Left forelimb (tissue), 1 donor: Measurements from ENCODE around the gene NDUFC1.
"Not testable (repeated sequence)": the region's sequence is repeated elsewhere in the genome, so short reads cannot be mapped to it uniquely, and the experiment has no call there.

ENCODE experiments used
- DNase-seq: peaks from one replicate; pipeline ENCODE4 v3.0.0-alpha.2; 2018; ENCODE audit warnings: low spot score

NDUFC1 gene

DNA sequence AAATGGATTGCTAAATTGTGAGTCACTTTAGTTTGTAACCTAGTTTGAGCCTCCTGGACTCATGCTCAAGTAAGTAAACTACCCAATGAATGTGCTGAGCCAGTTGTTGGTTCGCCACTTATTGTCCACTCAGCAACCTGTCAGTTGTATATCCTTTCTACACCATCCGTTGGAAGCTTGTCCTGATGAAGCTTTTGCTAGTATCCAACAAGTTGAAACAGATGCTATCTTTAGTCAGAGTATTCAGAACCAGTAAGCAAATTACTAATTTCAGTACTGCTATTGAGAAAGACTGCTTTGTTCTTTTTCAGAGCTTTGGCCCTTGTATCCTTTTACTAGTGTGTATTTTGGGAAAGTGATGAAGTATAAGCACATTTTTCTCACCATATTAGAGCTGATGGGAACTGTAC is 5.3 kb downstream of the NDUFC1 start:
- no peak for DNase-seq

GRCh38 chr4:139295942-139296299 is 6.4 kb downstream of the NDUFC1 start:
- DNase-seq = no peak

DNA sequence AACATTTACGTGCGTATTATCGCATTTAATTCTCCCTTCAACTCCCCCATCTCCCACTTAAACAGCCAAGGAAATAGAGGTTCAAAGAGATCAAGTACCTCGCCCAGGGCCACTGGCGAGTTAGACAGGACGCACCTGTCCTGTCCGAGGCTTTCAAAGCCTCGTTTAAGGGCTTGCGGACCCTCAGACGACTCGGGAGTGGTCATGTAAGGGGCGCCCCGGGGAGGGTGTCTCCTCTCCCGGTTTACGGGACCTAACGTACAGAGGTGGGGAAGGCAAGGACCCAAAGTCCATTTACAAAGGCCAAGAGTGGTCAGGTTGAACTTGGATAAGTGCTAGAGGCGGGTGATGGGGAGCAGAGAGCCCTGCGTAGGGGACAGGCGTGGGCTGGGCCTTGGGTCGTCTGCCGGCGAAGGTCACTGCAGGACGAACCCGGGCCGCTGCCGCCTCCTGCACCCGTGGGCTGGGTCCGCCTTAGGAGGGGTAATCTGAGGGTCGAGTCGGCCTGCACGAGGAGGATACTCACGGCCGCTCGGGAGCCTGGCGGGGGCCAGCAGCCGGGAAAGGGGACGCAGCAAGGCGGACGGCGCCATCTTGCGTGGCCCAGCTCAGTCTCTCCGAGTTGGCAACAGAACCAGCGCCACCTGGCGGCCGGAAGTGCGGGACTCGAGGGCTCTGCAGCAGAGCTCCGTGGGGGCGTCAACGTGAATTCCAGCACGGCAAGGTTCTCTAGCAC is 6.9 kb downstream of the NDUFC1 start:
- DNase-seq = peak; percentile 98

GRCh38 chr4:139286186-139286698 is 16.0 kb downstream of the NDUFC1 start:
- no peak for DNase-seq

DNA sequence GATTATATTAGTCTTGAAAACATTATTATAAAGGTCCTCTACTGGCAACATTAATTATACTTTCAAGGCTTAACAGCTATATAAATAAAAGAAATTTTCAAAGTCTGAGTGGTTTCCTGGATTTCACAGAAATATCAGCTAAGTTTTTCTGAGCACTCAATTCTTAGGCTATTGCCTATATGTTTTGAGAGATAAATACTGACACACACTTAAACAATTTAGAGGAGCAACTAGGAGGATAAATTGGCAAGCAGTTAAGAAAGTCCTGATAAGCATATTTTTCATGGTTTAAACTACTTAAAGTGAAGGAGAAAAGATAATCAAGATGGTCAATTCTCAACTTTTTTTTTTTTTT is 19.6 kb downstream of the NDUFC1 start:
- DNase-seq = no peak

DNA sequence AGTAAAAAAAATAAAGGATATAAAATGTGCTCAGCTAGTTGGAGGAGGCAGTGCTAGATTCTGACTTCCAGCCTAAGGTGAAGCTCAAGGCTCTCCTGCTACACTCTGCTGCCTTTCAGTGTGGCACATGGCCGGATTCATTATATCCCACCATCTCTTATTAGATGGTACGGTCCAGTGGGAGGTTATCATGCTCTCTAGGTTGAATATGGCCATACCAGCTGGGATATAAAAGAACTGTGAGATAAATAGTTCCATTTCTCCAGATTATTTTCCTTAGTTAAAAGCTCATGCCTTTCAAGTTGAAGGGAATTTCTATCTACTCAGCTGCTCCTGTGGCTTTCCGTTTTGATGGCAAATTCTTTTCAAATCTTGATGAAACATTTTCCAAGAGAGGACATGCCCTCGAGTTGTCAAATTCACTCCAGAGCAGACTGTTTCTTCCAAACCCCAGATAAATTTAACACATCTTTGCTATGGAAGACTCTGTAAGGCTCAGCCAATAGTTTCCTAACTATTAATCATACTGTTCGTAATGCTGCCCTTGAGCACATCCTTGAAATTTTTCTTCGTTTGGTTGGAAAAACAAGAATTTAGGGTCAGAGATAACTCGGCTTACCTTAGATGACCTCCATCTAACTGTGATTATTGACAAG is 20.1 kb downstream of the NDUFC1 start:
- DNase-seq = no peak

DNA sequence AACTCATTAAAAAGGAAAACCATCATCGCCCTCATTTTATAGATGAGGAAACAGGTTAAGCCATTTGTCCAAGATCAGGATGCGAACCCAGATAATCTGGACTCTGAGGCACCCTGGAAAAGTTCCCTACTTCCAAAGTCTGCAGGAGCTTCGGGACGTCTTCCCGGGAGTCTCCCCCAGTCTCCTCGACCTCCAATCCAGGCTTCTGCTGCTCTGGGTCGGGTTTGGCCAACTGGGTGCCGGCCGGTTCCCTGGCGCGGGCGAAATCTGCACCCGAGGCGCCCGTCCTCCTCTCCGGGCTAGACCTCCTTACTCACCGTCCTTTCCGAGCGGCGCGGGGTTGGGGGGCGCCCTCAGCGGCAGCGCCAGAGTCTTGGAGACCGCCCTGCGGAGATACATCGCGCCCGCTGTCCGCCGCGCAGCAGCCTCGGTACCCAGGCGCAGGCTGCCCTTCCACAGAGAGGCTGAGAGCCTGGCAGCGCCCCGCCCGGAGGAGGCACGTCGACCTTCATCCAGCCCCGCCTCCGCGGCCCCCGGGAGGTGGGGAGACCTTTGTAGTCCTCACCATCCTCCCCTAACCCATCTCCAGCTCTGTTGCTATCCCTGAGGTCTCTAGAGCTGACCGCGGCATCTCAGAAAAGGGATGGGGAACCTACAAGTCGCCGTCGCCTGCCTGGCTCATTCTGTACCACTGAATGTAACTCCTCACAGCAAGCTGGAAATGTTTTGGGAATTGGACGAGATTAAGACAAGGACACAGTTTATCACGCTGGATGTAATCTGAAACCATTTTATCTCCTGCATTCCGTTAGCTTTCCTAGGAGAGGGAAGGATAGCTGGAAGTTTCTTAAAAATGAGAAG is 22.3 kb downstream of the NDUFC1 start, which contains the start of gene MGARP:
Gene MGARP (minus strand): TSS at position 466 of the 861 bp plus-strand sequence. CDS start 67 bp downstream, at position 399.
- DNase-seq = no peak

DNA sequence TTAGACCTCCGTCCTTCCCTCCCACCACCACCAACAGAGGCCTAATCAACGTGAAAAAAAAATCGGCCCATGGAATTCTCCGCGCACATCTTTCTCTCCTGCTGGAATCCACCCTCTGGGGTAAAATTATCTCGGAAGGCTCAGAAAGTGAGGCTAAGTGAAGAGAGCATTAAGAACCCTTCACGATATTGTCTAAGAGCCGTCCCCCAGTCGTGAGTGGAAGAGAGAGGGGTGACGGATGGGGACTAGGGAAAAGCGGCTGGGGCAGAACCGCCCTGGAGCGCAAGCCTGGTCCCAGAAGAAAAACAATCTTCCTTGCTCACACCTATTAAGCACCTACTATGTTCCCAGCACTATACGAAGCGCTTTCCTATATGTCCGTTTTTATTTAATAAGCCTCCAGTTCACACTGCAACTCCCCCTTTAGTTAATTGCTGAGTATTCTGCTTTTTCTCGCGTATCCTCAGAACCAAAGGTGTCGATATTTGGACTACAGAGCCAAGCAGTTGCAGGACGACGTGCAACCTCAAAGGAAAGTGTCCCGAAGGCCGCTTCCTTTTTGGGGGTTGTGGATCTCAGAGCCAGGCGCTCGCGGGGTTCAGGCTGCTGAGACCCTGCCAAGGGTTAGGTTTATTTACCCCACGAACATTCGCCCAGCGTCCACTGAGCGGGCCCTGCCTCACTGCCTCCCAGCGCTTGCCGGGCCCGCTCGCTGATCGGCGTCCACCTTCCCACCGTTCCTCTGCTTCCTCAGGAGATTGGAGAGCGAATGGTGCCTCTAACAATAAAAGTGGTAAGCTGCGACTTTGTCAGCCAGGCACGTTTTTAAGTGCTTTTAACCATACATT is 23.1 kb downstream of the NDUFC1 start:
- no peak for DNase-seq

DNA sequence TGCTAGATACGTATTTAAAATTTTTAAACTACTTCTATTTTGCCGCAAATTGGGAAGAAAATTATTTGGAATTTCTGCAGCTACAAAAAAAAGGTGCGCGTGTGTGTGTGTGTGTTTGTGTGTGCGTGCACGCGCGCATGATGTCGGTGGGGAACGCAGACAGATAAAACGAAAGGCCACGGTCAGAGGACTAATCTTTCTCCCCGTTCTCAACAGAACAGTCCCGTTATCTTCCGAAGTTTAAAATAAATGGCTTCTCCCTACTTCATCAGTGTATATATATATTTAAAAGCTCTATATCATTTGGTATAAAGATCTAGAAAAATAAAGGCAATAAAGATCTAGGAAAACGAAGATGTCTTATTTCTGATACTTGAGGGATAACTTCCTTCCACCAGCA is 23.8 kb downstream of the NDUFC1 start:
- no peak for DNase-seq

GRCh38 chr4:139275281-139275735 is 27.0 kb downstream of the NDUFC1 start:
- no peak for DNase-seq

- no peak for DNase-seq
Measured at GRCh38 chr4:139274790-139275189, 27.5 kb downstream of the NDUFC1 start.

DNA sequence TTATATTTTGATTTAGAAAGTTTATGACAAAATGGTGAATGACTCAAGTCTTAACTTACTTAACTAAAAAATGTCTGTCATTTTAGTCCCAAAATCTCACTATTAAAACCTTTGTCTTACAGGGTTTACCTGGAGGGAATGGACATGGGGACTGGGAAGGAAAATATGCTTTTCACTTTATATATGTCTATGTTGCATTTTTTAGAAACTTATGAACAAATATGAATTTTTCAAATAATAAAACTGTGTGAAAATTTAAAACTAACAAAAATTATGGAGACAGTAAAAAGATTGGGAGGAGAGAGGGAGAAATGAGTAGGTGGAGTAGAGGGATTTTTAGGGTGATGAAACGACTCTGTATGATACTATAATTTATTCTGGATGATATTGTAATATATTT is 28.4 kb downstream of the NDUFC1 start:
- no peak for DNase-seq

GRCh38 chr4:139267301-139267700 is 35.0 kb downstream of the NDUFC1 start:
- DNase-seq = no peak

GRCh38 chr4:139266583-139267257 is 35.6 kb downstream of the NDUFC1 start:
- DNase-seq = peak; percentile 68

DNA sequence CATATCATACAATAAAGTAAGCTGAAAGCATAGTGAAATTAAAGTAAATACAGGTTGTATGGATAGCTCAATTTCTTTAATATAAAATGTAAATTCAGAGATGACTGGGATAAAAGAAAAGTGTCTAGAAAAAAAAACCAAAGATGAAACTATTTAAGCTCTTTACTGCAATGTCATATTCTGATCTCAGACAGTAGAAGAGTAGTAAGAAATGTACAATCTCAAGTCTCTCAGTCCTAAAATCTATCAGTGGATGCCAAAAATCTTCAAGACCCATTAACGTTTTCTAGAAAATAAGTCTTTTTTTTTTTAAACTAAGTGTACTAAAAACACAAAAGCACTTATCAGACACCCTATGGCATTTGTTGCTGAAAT is 36.1 kb downstream of the NDUFC1 start:
- DNase-seq = no peak

GRCh38 chr4:139265654-139266053 is 36.6 kb downstream of the NDUFC1 start:
- no peak for DNase-seq

- DNase-seq = no peak
Measured at GRCh38 chr4:139256349-139256748, 45.9 kb downstream of the NDUFC1 start.

DNA sequence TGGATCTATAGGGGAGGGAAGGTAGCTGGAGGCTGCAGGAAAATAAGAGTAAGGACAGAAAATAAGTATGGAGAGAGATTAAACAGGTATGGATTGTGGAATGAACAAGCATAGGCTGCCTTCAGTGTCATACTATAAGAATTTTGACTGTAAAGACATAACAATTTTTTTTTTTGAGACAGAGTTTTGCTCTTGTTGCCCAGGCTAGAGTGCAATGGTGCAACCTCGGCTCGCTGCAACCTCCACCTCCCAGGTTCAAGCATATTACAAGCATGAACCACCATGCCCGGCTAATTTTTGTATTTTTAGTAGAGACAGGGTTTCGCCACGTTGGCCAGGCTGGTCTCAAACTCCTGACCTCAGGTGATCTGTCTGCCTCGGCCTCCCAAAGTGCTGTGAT is 46.7 kb downstream of the NDUFC1 start:
- not testable (repeated sequence) for DNase-seq

- no peak for DNase-seq
Measured at GRCh38 chr4:139253713-139254112, 48.6 kb downstream of the NDUFC1 start.

DNA sequence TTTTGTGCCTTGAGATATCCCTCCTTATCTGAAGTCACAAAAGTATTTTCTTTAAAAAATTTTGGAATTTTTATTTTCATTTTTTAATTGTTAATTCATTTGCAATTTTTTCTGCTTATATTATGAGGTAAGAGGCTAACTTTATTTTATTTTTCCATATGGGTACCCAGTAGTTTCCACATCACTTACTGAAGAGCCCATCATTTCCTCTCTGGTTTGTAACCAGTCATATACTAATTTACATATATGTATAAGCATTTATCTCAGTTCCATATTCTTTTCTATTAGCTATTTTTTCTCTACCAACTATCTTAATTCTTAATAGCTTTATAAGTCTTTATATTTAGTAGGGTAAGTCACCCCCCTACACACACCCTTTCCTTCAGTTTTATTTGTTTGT is 49.2 kb downstream of the NDUFC1 start:
- DNase-seq = no peak

GRCh38 chr4:139247700-139248238 is 54.5 kb downstream of the NDUFC1 start:
- no peak for DNase-seq
